Stimulated activated CD8-positive, alpha-beta memory T cell treated with anti-CD3 and anti-CD28 coated beads, Interleukin-15, amount 100 ng/mL, for 4 hours (primary cell): Measurements from ENCODE around the gene IL36G.
"Not testable (repeated sequence)": the region's sequence is repeated elsewhere in the genome, so short reads cannot be mapped to it uniquely, and the experiment has no call there.

Source experiments
- DNase-seq, 2 donors: peaks; one replicate each; pipeline ENCODE4 v3.0.0-alpha.2; 2020; ENCODE audit warnings: low read depth in 2 of 2

Gene IL36G

GRCh38 chr2:112977559-112978056 lies at the start of gene IL36G:
Gene IL36G, plus strand, starts transcription at chr2:112978006. Its CDS starts 633 bp downstream, at chr2:112978639.
- no peak for DNase-seq

- DNase-seq = no peak
These were observed 44.5 kb upstream of the IL36G start for GRCh38 chr2:112933261-112933660.

DNA sequence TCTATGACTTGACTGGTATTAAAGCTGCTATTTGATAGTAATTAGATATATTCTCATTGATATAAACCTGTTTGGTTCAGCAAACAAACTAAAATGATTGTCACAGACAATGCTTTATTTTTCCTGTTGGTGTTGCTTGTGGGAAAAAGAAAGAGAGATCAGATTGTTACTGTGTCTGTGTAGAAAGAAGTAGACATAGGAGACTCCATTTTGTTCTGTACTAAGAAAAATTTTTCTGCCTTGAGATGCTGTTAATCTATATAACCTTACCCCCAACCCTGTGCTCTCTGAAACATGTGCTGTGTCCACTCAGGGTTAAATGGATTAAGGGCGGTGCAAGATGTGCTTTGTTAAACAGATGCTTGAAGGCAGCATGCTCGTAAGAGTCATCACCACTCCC lies 43.7 kb upstream of the IL36G start:
- not testable (repeated sequence) for DNase-seq

DNA sequence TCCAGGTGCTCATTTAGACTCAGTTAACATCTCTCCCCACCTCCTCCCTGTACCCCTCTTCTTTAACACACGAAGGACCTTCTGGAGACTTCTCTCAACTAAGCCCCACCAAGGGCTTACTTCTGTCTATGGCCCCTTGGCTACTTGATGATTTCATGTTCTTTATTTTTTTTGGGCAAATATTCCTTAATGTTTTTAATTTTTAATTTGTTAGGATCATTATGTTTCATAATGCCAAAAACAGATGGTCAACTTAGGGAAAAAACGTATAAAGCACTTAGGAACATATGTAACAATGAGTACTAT lies 40.9 kb upstream of the IL36G start:
- no peak for DNase-seq

DNA sequence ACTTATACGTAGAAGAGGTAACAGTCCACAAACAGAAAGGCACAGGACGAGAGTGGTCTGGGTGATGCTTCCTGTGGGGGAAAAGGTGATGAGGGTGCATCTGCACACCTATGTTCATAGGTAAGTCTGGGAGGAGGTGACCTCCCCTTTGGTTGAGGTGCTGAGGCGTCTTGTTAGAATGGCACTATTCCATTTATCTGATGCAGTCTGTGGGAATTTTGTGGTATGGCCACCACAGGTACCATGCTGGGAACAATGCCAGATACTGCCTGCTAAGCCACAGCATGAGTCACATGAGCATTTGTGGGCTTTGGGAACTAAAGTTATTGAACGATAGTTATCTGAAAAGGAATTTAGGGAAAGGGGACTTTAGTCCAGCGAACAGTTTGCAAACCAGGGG lies 38.9 kb upstream of the IL36G start:
- no peak for DNase-seq

DNA sequence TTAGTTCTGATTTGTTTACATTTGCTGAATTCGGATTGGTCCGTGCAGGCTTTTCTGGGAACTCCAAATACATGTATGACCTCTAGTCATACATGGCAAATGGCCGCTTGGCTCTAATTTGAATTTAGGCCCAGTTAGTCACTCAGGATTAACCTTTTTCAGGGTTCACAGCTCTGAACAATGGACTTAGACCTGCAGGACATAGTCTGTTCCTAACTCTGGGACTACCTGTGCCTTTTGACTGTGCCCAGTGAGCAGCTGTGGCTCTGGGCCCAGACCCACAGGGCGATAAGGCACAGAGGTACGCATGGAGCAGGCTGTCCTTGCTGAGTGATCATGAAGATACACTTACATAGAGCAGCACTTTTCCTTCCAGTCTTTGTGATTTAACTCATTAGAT lies 38.4 kb upstream of the IL36G start:
- no peak for DNase-seq

GRCh38 chr2:112940859-112941625 lies 36.8 kb upstream of the IL36G start:
- no peak for DNase-seq

- no peak for DNase-seq
These were observed 35.8 kb upstream of the IL36G start for GRCh38 chr2:112941753-112942653.

DNA sequence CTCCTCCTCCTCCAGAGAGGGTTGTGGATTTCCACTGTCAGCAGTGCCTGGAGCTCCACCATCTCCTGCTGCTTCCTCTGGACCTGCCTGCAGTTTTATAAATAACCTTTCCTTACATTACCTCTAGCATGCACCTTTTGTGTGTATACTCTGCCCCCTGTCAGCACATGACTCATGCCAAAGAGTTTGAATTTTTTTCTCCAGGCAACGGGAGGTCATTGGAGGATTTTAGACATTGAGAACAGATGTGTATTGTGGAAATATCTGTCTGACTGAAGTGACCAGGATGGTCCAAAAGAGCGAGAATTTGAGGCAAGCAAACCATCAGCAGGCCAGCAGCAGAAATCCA lies 35.2 kb upstream of the IL36G start:
- DNase-seq = no peak

GRCh38 chr2:112944971-112945370 lies 32.8 kb upstream of the IL36G start:
- no peak for DNase-seq

DNA sequence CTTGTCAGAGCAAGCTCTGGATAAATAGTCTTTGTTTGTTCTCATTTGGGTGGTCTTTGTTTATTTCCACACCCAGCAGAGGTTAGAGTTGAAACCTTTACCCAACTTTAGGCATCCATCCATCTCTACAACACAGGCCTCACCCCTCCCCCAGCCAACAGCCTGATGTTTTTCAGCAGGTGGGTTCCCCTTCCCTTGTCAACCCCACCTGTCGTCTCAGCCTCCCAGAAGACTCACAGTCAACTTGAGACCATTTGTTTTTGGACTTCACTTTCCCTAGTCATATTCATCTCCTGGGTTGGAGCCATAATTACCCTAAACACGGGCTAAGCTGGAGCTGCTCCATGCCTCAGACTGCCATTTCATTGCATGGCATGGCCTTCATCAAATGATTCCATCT lies 31.7 kb upstream of the IL36G start:
- no peak for DNase-seq

- DNase-seq = no peak
These were observed 30.4 kb upstream of the IL36G start for GRCh38 chr2:112947374-112947773.

DNA sequence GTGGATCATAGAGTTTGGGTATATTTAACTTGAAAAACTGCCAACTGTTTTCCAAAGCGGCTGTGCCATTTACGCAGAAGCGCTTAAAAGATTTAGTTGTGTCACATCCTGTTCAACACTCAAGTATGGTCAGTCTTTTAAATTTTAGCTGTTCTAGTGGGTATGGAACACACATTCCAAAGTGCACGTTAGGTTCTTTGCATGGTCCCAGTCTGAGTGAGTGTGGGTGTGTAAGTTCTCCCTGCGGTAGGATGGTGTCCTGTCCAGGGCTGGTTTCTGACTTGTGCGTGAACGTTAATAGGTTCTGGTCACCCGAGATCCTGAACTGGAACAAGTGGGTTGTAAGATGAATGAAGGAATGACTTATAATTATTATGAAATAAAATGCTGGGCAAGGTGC lies 28.4 kb upstream of the IL36G start:
- no peak for DNase-seq

GRCh38 chr2:112954364-112954763 lies 23.4 kb upstream of the IL36G start:
- DNase-seq = no peak

GRCh38 chr2:112957511-112957910 lies 20.3 kb upstream of the IL36G start:
- no peak for DNase-seq

DNA sequence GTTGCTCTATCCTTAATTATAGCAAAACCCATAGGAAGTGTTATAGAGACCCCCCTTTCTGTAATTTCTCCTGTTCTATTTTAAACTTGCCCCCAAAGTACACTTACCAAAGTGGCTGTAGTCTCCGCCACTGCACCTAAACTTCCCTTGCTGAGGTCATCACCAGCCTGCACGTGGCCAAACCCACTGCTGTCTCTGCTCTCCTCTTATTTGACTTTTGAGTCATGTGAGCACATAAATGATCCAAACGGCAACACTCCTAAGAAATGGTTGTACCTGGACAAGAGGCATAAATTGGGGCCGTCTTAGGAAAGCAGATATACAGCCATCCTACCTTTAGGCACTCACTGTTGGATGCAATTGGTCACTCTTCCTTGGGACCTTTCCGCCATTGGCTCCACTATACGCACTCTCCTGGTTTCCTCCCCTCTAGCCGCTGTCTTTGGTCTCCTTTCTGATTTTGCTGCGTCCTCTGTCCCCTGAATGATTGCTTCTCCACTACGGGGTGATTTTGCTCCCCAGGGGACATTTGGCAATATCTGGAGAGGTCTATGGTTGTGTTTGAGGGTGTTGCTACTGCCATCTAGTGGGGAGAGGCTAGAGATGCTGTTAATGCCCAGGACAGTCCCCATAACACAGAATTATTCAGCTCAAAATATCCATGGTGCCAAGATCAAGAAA lies 19.2 kb upstream of the IL36G start:
- no peak for DNase-seq

GRCh38 chr2:112959109-112959812 lies 18.5 kb upstream of the IL36G start:
- no peak for DNase-seq

DNA sequence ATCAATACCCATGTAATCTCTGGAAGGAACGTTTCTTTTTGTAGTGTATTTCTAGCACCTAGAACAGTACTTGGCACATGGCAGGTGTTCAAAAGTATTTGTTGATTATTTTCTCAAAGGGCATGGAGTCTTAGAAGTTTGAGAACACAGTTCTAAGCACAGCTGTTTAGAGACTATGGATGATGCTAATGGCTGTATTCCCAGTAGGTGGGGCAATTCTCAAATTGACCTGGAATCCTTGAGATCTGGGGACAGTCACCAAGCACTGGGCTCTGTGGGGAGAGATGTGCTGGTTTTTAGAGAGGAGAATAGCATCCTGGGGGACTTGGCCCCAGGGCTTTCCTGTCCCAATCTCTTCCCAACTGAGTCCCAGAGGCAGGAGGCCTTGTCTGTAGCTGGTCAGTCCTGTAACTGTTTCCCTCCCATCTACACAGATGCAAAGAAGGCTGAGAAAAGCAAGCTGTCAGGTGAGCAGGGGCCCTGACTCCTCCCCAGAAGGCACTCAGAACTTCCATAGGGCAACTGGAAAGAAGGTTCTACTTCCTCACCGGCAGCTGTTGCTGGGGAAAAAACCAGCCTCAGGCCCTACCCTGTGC lies 17.5 kb upstream of the IL36G start:
- DNase-seq = no peak

- DNase-seq = no peak
These were observed 15.3 kb upstream of the IL36G start for GRCh38 chr2:112962308-112963175.

DNA sequence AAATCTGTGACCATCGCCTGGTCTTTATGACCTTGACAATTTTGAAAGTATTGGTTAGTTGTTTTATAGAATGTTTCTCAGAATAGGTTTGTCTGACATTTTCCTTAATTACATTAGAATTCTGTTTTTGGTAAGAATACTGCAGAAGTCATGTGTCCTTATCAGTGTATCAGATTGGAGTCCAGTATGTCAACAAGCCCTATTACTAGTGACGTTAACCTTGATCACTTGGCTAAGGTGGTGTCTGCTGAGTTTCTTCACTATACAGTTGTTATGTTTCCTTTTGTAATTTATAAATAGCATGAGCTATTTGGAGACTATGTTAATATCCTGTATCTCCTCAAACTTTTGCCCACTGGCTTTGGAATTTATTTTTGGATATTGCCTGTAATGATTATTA lies 10.8 kb upstream of the IL36G start:
- DNase-seq = no peak
